Neural cell (in vitro differentiated cells): ENCODE results near the gene PRKRIP1.

ENCODE experiments used
- CTCF ChIP-seq: fragments of 450-650 bp; IDR thresholded peaks from 2 replicates; pipeline ENCODE4 v1.5.1; 2014; ENCODE audit warnings: antibody characterized with exemption, mild to moderate bottlenecking, moderate library complexity; ENCODE audit not compliant: poor library complexity, severe bottlenecking
- EP300 ChIP-seq: fragments of 450-650 bp; conservative IDR thresholded peaks from 2 replicates; pipeline ENCODE4 v1.6.1; 2014; ENCODE audit warnings: antibody characterized with exemption, mild to moderate bottlenecking, moderate library complexity; ENCODE audit not compliant: poor library complexity, severe bottlenecking
- EZH2 ChIP-seq: fragments of 200-600, 300-800 bp; shearing (Covaris generic), sonication (generic); IDR thresholded peaks from 2 replicates; pipeline ENCODE4 v1.6.1; 2014; ENCODE audit warnings: antibody characterized with exemption, low read length, borderline replicate concordance, mild to moderate bottlenecking; ENCODE audit not compliant: insufficient read depth, poor library complexity, severe bottlenecking
- MXI1 ChIP-seq: fragments of 450-650 bp; conservative IDR thresholded peaks from 2 replicates; pipeline ENCODE4 v1.6.1; 2014; ENCODE audit warnings: antibody characterized with exemption, mild to moderate bottlenecking; ENCODE audit not compliant: poor library complexity, severe bottlenecking
- POLR2AphosphoS5 ChIP-seq: IDR thresholded peaks from 2 replicates; pipeline ENCODE4 v1.6.1; 2012
- TF ChIP-seq, protein P1 (sequence below): IDR thresholded peaks from 2 replicates; pipeline ENCODE4 v1.6.1; 2012; ENCODE audit warnings: borderline replicate concordance

GRCh38 chr7:102463841-102464576 is 67.8 kb downstream of the PRKRIP1 start:
- TF ChIP-seq CTCF (no peak), EZH2 (no peak), POLR2AphosphoS5 (no peak), EP300 (no peak), MXI1 (no peak)
- TF ChIP-seq, protein P1, sequence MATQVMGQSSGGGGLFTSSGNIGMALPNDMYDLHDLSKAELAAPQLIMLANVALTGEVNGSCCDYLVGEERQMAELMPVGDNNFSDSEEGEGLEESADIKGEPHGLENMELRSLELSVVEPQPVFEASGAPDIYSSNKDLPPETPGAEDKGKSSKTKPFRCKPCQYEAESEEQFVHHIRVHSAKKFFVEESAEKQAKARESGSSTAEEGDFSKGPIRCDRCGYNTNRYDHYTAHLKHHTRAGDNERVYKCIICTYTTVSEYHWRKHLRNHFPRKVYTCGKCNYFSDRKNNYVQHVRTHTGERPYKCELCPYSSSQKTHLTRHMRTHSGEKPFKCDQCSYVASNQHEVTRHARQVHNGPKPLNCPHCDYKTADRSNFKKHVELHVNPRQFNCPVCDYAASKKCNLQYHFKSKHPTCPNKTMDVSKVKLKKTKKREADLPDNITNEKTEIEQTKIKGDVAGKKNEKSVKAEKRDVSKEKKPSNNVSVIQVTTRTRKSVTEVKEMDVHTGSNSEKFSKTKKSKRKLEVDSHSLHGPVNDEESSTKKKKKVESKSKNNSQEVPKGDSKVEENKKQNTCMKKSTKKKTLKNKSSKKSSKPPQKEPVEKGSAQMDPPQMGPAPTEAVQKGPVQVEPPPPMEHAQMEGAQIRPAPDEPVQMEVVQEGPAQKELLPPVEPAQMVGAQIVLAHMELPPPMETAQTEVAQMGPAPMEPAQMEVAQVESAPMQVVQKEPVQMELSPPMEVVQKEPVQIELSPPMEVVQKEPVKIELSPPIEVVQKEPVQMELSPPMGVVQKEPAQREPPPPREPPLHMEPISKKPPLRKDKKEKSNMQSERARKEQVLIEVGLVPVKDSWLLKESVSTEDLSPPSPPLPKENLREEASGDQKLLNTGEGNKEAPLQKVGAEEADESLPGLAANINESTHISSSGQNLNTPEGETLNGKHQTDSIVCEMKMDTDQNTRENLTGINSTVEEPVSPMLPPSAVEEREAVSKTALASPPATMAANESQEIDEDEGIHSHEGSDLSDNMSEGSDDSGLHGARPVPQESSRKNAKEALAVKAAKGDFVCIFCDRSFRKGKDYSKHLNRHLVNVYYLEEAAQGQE, result peak; percentile 11
